Brain microvascular endothelial cell (primary cell): ENCODE data around the gene SERINC5.

Experiments used
- DNase-seq: peaks from one replicate; pipeline ENCODE4 v3.0.0-alpha.2; 2020
- H3K27ac ChIP-seq: fragments of 250-450 bp; sonication (Bioruptor Pico); 2 replicates; pipeline ENCODE4 v1.5.1; 2020; ENCODE audit warnings: mild to moderate bottlenecking, moderate library complexity
- H3K27me3 ChIP-seq: fragments of 250-450 bp; sonication (Bioruptor Pico); replicated peaks from 2 replicates; pipeline ENCODE4 v1.5.1; 2020; ENCODE audit warnings: mild to moderate bottlenecking
- H3K36me3 ChIP-seq: fragments of 250-450 bp; sonication (Bioruptor Pico); replicated peaks from 2 replicates; pipeline ENCODE4 v1.5.1; 2020; ENCODE audit warnings: mild to moderate bottlenecking
- H3K4me3 ChIP-seq: 2 replicates; pipeline ENCODE4 v1.5.1; 2011; ENCODE audit warnings: low read depth, mild to moderate bottlenecking, control low read depth, low read length, moderate library complexity
- in situ Hi-C: cut with HindIII; loops from 2 replicates; pipeline ENCODE4 v1.10.0; 2017; ENCODE audit warnings: low sequenced_read_pairs, low pct_ligation_motif_present
- TF ChIP-seq, protein P1 (sequence below): IDR thresholded peaks from 2 replicates; pipeline ENCODE4 v1.5.1; 2011; ENCODE audit warnings: low read depth, mild to moderate bottlenecking, moderate library complexity, low read length, control low read depth, inconsistent platforms; ENCODE audit errors: missing control alignments

SERINC5 gene

GRCh38 chr5:80291761-80292160 is 35.9 kb upstream of the SERINC5 start:
- DNase-seq = no peak
- H3K36me3 ChIP-seq = no peaks in the 10 kb centered on the region
- H3K27me3 ChIP-seq = no peaks in the 10 kb centered on the region
- in situ Hi-C loops = no loop called here
- TF ChIP-seq, protein P1, sequence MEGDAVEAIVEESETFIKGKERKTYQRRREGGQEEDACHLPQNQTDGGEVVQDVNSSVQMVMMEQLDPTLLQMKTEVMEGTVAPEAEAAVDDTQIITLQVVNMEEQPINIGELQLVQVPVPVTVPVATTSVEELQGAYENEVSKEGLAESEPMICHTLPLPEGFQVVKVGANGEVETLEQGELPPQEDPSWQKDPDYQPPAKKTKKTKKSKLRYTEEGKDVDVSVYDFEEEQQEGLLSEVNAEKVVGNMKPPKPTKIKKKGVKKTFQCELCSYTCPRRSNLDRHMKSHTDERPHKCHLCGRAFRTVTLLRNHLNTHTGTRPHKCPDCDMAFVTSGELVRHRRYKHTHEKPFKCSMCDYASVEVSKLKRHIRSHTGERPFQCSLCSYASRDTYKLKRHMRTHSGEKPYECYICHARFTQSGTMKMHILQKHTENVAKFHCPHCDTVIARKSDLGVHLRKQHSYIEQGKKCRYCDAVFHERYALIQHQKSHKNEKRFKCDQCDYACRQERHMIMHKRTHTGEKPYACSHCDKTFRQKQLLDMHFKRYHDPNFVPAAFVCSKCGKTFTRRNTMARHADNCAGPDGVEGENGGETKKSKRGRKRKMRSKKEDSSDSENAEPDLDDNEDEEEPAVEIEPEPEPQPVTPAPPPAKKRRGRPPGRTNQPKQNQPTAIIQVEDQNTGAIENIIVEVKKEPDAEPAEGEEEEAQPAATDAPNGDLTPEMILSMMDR = no peak
- no peak overlapping the region for H3K27ac ChIP-seq
- H3K4me3 ChIP-seq = no peak overlapping the region

- H3K36me3 ChIP-seq = no peaks in the 10 kb centered on the region
- DNase-seq = no peak
- H3K4me3 ChIP-seq = no peak overlapping the region
- no peaks in the 10 kb centered on the region for H3K27me3 ChIP-seq
- H3K27ac ChIP-seq = no peak overlapping the region
- TF ChIP-seq, protein P1 = no peak
- in situ Hi-C loops = no loop called here
Measured at GRCh38 chr5:80289320-80289719, 33.5 kb upstream of the SERINC5 start.

GRCh38 chr5:80288177-80288576 is 32.3 kb upstream of the SERINC5 start:
- DNase-seq = no peak
- in situ Hi-C loops = no loop called here
- H3K4me3 ChIP-seq = no peak overlapping the region
- H3K36me3 ChIP-seq = no peaks in the 10 kb centered on the region
- H3K27ac ChIP-seq = no peak overlapping the region
- no peaks in the 10 kb centered on the region for H3K27me3 ChIP-seq
- TF ChIP-seq, protein P1 = no peak

DNA sequence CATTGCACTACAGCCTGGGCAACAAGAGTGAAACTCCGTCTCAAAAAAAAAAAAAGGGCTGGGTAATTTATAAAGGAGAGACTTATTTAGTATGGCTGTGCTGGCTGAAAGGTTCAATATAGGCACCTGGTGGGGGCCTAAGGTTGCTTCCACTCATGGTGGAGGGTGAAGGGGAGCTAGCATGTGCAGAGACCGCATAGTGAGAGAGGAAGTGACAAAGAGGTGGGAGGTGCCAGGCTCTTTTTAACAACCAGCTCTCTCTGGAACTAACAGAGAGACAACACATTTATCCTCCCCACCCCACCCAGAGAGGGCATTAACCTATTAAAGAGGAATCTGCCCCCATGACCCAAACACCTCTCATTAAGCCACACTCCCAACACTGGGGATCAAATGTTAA is 28.9 kb upstream of the SERINC5 start:
- H3K27ac ChIP-seq = no peak overlapping the region
- in situ Hi-C loops = no loop called here
- no peak overlapping the region for H3K4me3 ChIP-seq
- TF ChIP-seq, protein P1 = no peak
- H3K36me3 ChIP-seq = no peaks in the 10 kb centered on the region
- DNase-seq = no peak
- H3K27me3 ChIP-seq = no peaks in the 10 kb centered on the region

- Histone ChIP-seq H3K27me3 (no peaks in the 10 kb centered on the region), H3K27ac (no peak overlapping the region), H3K36me3 (no peaks in the 10 kb centered on the region), H3K4me3 (no peak overlapping the region)
- in situ Hi-C loops = no loop called here
- TF ChIP-seq, protein P1 = no peak
- DNase-seq = no peak
Measured at GRCh38 chr5:80283360-80283759, 27.5 kb upstream of the SERINC5 start.

GRCh38 chr5:80282054-80282453 is 26.2 kb upstream of the SERINC5 start:
- Histone ChIP-seq H3K27ac (no peak overlapping the region), H3K36me3 (no peaks in the 10 kb centered on the region), H3K4me3 (no peak overlapping the region), H3K27me3 (no peaks in the 10 kb centered on the region)
- no peak for DNase-seq
- in situ Hi-C loops = no loop called here
- TF ChIP-seq, protein P1 = no peak
